HCEC 1CT (cell line): ENCODE results near the gene PRKCZ.

ENCODE experiments used
- DNase-seq: peaks from one replicate; pipeline ENCODE4 v3.0.0-alpha.2; 2017

Gene PRKCZ

GRCh38 chr1:2046174-2046917 is 3.9 kb upstream of the PRKCZ start:
- no peak for DNase-seq

- DNase-seq = no peak
Measured at GRCh38 chr1:2046953-2047748, 3.1 kb upstream of the PRKCZ start.

GRCh38 chr1:2047749-2048729 is 2.2 kb upstream of the PRKCZ start:
- no peak for DNase-seq

GRCh38 chr1:2049225-2049717 is 940 bp upstream of the PRKCZ start:
- no peak for DNase-seq

- no peak for DNase-seq
Measured at GRCh38 chr1:2050461-2050792, 216 bp downstream of the PRKCZ start.

GRCh38 chr1:2050793-2051682 is 827 bp downstream of the PRKCZ start:
- no peak for DNase-seq

GRCh38 chr1:2052054-2052679 is 2.0 kb downstream of the PRKCZ start:
- DNase-seq = no peak

- no peak for DNase-seq
Measured at GRCh38 chr1:2052756-2053155, 2.5 kb downstream of the PRKCZ start.

GRCh38 chr1:2053217-2053616 is 3.0 kb downstream of the PRKCZ start:
- DNase-seq = no peak

GRCh38 chr1:2053784-2054376 is 3.7 kb downstream of the PRKCZ start:
- DNase-seq = no peak

GRCh38 chr1:2054560-2054959 is 4.3 kb downstream of the PRKCZ start:
- DNase-seq = no peak

- DNase-seq = no peak
Measured at GRCh38 chr1:2055911-2056575, 5.8 kb downstream of the PRKCZ start.

- DNase-seq = no peak
Measured at GRCh38 chr1:2056955-2057590, 6.9 kb downstream of the PRKCZ start.

GRCh38 chr1:2059290-2059953 is 9.2 kb downstream of the PRKCZ start:
- no peak for DNase-seq

- no peak for DNase-seq
Measured at GRCh38 chr1:2060072-2060471, 9.9 kb downstream of the PRKCZ start.

- DNase-seq = no peak
Measured at GRCh38 chr1:2060535-2060934, 10.3 kb downstream of the PRKCZ start.

GRCh38 chr1:2061065-2061778 is 11.0 kb downstream of the PRKCZ start:
- DNase-seq = no peak

- DNase-seq = no peak
Measured at GRCh38 chr1:2065699-2066098, 15.5 kb downstream of the PRKCZ start.

- DNase-seq = no peak
Measured at GRCh38 chr1:2067393-2067792, 17.2 kb downstream of the PRKCZ start.
